Measurements from ENCODE around the gene G3BP1. TPM values are rescaled to one million over a fixed set of nuclear protein-coding genes. Genes with fewer than 3 reads are reported as not detected.

The G3BP1 gene
- total and polyA plus RNA-seq, 2 donors (not counting 1 experiment from before 2014, with no cell fraction given) = 68.2 to 132 TPM

DNA sequence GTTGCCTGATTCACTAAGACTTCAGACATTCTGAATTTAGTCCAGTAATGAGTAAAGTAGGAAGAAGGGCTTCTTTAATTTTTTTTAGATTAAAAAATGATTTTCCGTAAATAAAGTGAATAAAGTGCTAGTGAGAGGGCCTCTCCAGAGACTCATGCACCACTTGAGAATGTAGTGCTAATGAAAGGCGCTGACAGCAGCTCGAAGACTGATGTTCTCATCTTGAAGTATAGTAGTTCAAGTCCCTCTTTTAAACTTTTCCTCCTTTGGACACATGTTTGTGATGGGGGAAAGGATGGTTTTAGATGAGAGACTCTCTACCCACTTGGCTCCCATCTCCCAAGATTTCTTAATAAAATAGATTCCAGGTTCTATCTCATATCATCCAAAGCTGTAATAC, 48.5 kb downstream of the G3BP1 start:
- Histone ChIP-seq H3K4me2 (ENCODE audit: extremely low read depth, insufficient read depth, low read length) (no peak overlapping the region), H3K36me3 (ENCODE audit: control insufficient read depth, insufficient read depth, low read length) (no peaks in the 10 kb centered on the region), H2AFZ (ENCODE audit: low read length) (no peak overlapping the region), H4K20me1 (ENCODE audit: control insufficient read depth, extremely low read depth, insufficient read depth, low read length) (no peaks in the 10 kb centered on the region), H3K27ac (ENCODE audit: insufficient read depth, low read length) (no peak overlapping the region), H3K9ac (ENCODE audit: insufficient read depth, low read length) (no peak overlapping the region), H3K79me2 (ENCODE audit: control insufficient read depth, insufficient read depth, low read length) (no peaks in the 10 kb centered on the region), H3K4me3 (replicated peaks in 1 of 4; ENCODE audit: control extremely low read depth in 1 of 4, insufficient read depth in 1 of 4, low read depth in 3 of 4, low read length in 4 of 4) (no peak overlapping the region), H3K27me3 (ENCODE audit: control insufficient read depth, insufficient read depth, low read length) (no peaks in the 10 kb centered on the region), H3K9me3 (ENCODE audit: control insufficient read depth, insufficient read depth, low read depth, low read length) (no peaks in the 10 kb centered on the region), H3K4me1 (ENCODE audit: control insufficient read depth, extremely low read depth, insufficient read depth, low read length) (no peaks in the 10 kb centered on the region)
- no peak for TF ChIP-seq EZH2 (IDR thresholded peaks at IDR 0.05; ENCODE audit: low read length, missing control alignments)
- TF ChIP-seq, protein P1, sequence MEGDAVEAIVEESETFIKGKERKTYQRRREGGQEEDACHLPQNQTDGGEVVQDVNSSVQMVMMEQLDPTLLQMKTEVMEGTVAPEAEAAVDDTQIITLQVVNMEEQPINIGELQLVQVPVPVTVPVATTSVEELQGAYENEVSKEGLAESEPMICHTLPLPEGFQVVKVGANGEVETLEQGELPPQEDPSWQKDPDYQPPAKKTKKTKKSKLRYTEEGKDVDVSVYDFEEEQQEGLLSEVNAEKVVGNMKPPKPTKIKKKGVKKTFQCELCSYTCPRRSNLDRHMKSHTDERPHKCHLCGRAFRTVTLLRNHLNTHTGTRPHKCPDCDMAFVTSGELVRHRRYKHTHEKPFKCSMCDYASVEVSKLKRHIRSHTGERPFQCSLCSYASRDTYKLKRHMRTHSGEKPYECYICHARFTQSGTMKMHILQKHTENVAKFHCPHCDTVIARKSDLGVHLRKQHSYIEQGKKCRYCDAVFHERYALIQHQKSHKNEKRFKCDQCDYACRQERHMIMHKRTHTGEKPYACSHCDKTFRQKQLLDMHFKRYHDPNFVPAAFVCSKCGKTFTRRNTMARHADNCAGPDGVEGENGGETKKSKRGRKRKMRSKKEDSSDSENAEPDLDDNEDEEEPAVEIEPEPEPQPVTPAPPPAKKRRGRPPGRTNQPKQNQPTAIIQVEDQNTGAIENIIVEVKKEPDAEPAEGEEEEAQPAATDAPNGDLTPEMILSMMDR (conservative IDR thresholded peaks at IDR 0.05 in 1 of 2, IDR thresholded peaks at IDR 0.05 in 1 of 2; ENCODE audit: low read depth in 1 of 2, low read length in 2 of 2) = no peak
- DNase-seq (ENCODE audit: low read depth in 2 of 2) = no peak

DNA sequence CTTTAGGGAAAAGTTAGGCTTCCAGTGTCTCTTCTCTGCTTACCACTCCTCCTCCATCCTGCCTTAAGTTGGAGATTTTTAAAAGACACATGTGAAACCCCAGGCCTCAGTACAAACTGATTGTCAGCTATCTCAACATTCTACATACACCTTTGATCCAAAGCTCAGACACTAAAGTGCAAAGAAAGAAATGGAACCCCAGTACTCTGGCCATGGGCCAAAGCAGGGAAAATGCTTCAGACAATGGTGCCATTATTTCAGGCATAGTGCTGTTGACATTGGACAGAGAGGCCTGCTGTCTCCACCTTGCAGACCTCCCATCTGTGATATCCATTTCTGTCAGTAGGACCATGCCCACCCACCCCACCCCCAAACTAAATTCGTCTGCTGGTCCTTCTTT, 49.1 kb downstream of the G3BP1 start:
- H3K27me3 ChIP-seq (ENCODE audit: control insufficient read depth, insufficient read depth, low read length) = no peaks in the 10 kb centered on the region
- no peaks in the 10 kb centered on the region for H4K20me1 ChIP-seq (ENCODE audit: control insufficient read depth, extremely low read depth, insufficient read depth, low read length)
- H3K4me2 ChIP-seq (ENCODE audit: extremely low read depth, insufficient read depth, low read length) = no peak overlapping the region
- TF ChIP-seq, protein P1 (conservative IDR thresholded peaks at IDR 0.05 in 1 of 2, IDR thresholded peaks at IDR 0.05 in 1 of 2; ENCODE audit: low read depth in 1 of 2, low read length in 2 of 2) = no peak
- no peak for TF ChIP-seq EZH2 (IDR thresholded peaks at IDR 0.05; ENCODE audit: low read length, missing control alignments)
- no peak for DNase-seq (ENCODE audit: low read depth in 2 of 2)
- H3K79me2 ChIP-seq (ENCODE audit: control insufficient read depth, insufficient read depth, low read length) = no peaks in the 10 kb centered on the region
- no peak overlapping the region for H3K9ac ChIP-seq (ENCODE audit: insufficient read depth, low read length)
- H2AFZ ChIP-seq (ENCODE audit: low read length) = no peak overlapping the region
- no peaks in the 10 kb centered on the region for H3K9me3 ChIP-seq (ENCODE audit: control insufficient read depth, insufficient read depth, low read depth, low read length)
- H3K36me3 ChIP-seq (ENCODE audit: control insufficient read depth, insufficient read depth, low read length) = no peaks in the 10 kb centered on the region
- H3K27ac ChIP-seq (ENCODE audit: insufficient read depth, low read length) = no peak overlapping the region
- H3K4me1 ChIP-seq (ENCODE audit: control insufficient read depth, extremely low read depth, insufficient read depth, low read length) = no peaks in the 10 kb centered on the region
- no peak overlapping the region for H3K4me3 ChIP-seq (replicated peaks in 1 of 4; ENCODE audit: control extremely low read depth in 1 of 4, insufficient read depth in 1 of 4, low read depth in 3 of 4, low read length in 4 of 4)

DNA sequence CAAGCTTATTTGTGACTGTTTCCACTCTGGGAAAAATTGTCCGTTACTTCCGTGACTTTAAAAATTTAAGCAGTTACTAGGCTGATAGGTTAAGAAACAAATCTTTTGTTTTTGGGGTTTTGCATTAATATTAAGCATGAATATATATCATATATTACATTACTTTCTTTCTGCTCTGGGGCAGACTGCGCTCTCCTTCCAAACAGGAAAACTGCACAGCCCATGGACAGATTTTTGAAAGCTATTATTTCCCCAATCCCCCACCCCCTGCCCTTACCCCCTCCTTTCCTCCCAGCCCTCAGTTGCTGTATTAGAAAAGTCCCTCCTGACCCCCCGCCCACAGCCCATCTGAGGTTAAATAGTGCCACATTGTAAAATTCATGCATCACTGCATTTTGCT, 50.4 kb downstream of the G3BP1 start:
- Histone ChIP-seq H3K9me3 (ENCODE audit: control insufficient read depth, insufficient read depth, low read depth, low read length) (no peaks in the 10 kb centered on the region), H3K27me3 (ENCODE audit: control insufficient read depth, insufficient read depth, low read length) (no peaks in the 10 kb centered on the region), H3K9ac (ENCODE audit: insufficient read depth, low read length) (no peak overlapping the region), H2AFZ (ENCODE audit: low read length) (no peak overlapping the region), H3K4me3 (replicated peaks in 1 of 4; ENCODE audit: control extremely low read depth in 1 of 4, insufficient read depth in 1 of 4, low read depth in 3 of 4, low read length in 4 of 4) (no peak overlapping the region), H3K36me3 (ENCODE audit: control insufficient read depth, insufficient read depth, low read length) (no peaks in the 10 kb centered on the region), H3K79me2 (ENCODE audit: control insufficient read depth, insufficient read depth, low read length) (no peaks in the 10 kb centered on the region), H3K4me1 (ENCODE audit: control insufficient read depth, extremely low read depth, insufficient read depth, low read length) (no peaks in the 10 kb centered on the region), H3K27ac (ENCODE audit: insufficient read depth, low read length) (no peak overlapping the region), H4K20me1 (ENCODE audit: control insufficient read depth, extremely low read depth, insufficient read depth, low read length) (no peaks in the 10 kb centered on the region), H3K4me2 (ENCODE audit: extremely low read depth, insufficient read depth, low read length) (no peak overlapping the region)
- TF ChIP-seq, protein P1 (conservative IDR thresholded peaks at IDR 0.05 in 1 of 2, IDR thresholded peaks at IDR 0.05 in 1 of 2; ENCODE audit: low read depth in 1 of 2, low read length in 2 of 2) = no peak
- no peak for DNase-seq (ENCODE audit: low read depth in 2 of 2)
